Measurements from ENCODE around the gene KCNK7. TPM values are rescaled to one million over a fixed set of nuclear protein-coding genes. Genes with fewer than 3 reads are reported as not detected.

Gene KCNK7
- total RNA-seq, 4 donors from 2014 or later = 1.2 TPM; not detected in 3

DNA sequence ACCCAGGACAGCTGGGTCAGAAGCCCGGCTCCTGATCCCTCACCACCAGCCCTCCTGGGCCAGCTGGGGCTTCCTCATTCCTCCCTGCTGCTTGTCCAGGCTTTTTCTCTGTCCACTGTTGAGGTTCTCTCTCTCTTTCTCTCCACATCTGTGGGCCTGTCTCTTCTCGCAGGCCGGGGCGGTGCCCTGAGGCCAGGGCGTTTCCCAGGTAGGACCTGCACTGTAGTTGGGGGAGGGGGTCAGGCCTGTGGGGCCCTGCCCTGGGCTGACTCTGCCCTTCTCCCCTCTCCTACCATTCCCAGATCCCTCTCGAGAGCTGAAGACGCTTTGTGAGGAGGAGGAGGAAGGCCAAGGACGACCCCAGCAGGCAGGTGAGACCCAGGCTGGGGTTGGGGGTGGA, 14.8 kb downstream of the KCNK7 start:
- no peak overlapping the region for H3K4me3 ChIP-seq (replicated peaks in 1 of 3)
- no peaks in the 10 kb centered on the region for H3K9me3 ChIP-seq
- intact Hi-C loops (cut with DNase I) = no loop called here
- no peaks in the 10 kb centered on the region for H3K27me3 ChIP-seq
- H3K36me3 ChIP-seq = peaks cover 3 to 5% of the 10 kb centered on the region in 2 donors
- WGBS, 2 donors = 98% methylated on average over 8 of the region's 8 CpGs
- H3K4me1 ChIP-seq = peaks cover 0 to 21% of the 10 kb centered on the region in 2 donors
- no peak overlapping the region for H3K27ac ChIP-seq
- no peak for DNase-seq
- TF ChIP-seq, protein P1, sequence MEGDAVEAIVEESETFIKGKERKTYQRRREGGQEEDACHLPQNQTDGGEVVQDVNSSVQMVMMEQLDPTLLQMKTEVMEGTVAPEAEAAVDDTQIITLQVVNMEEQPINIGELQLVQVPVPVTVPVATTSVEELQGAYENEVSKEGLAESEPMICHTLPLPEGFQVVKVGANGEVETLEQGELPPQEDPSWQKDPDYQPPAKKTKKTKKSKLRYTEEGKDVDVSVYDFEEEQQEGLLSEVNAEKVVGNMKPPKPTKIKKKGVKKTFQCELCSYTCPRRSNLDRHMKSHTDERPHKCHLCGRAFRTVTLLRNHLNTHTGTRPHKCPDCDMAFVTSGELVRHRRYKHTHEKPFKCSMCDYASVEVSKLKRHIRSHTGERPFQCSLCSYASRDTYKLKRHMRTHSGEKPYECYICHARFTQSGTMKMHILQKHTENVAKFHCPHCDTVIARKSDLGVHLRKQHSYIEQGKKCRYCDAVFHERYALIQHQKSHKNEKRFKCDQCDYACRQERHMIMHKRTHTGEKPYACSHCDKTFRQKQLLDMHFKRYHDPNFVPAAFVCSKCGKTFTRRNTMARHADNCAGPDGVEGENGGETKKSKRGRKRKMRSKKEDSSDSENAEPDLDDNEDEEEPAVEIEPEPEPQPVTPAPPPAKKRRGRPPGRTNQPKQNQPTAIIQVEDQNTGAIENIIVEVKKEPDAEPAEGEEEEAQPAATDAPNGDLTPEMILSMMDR (IDR thresholded peaks at IDR 0.05) = no peak
- TF ChIP-seq POLR2A (IDR thresholded peaks at IDR 0.05) = no peak

DNA sequence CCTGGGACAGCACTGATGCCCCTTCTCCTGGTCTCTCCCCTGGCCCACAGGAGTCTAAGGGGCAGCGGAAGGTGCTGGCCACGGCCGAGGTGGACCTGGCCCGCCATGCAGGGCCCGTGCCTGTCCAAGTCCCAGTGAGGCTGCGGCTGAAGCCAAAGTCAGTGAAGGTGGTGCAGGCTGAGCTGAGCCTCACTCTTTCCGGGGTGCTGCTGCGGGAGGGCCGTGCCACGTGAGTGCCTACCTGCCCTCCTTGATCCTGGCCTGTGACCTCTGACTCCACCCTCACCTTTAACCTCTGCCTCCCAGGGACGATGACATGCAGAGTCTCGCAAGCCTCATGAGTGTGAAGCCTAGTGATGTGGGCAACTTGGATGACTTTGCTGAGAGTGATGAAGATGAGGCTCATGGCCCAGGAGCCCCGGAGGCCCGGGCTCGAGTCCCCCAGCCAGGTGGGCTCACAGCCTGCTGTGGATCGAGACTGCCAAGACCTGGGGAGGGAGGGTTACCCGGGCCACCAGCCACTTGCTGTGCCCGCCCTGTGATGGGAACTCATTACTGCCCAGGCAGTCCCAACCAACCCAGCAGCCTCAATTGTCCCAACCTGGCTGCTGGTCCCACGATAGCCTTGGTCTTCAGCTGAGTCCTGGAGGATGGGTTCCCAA, 15.4 kb downstream of the KCNK7 start:
- no peak overlapping the region for H3K27ac ChIP-seq
- intact Hi-C loops (cut with DNase I) = no loop called here
- peaks cover 5 to 26% of the 10 kb centered on the region in 2 donors for H3K4me1 ChIP-seq
- H3K9me3 ChIP-seq = no peaks in the 10 kb centered on the region
- peaks cover 3 to 5% of the 10 kb centered on the region in 2 donors for H3K36me3 ChIP-seq
- DNase-seq = no peak
- 80 to 90% methylated on average over 2 to 12 of the region's 19 CpGs for WGBS, 2 donors
- no peaks in the 10 kb centered on the region for H3K27me3 ChIP-seq
- H3K4me3 ChIP-seq (replicated peaks in 1 of 3) = no peak overlapping the region
- TF ChIP-seq, protein P1 (IDR thresholded peaks at IDR 0.05) = no peak
- no peak for TF ChIP-seq POLR2A (IDR thresholded peaks at IDR 0.05)

DNA sequence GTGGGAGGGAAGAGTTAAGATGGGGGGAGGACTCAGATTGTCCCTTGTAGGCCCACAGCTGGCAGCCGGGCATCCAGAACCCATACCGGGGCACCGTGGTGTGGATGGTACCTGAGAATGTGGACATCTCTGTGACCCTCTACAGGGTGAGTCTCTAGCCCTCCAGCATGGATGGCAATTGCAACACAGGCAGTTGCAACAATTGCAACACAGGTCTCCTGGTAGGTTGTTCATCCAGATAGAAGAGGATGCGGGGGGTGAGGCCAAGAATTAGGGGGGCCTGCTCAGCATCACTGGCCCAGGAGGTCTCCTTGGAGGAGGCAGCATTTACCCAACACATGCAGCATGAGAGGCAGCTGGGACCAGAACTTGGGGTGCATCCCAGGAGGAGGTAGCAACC, 16.3 kb downstream of the KCNK7 start:
- TF ChIP-seq POLR2A (IDR thresholded peaks at IDR 0.05) = no peak
- TF ChIP-seq, protein P1 (IDR thresholded peaks at IDR 0.05) = no peak
- Histone ChIP-seq H3K36me3 (peaks cover 3 to 5% of the 10 kb centered on the region in 2 donors), H3K9me3 (no peaks in the 10 kb centered on the region), H3K4me1 (peaks cover 13 to 29% of the 10 kb centered on the region in 2 donors), H3K27ac (no peak overlapping the region), H3K27me3 (no peaks in the 10 kb centered on the region), H3K4me3 (replicated peaks in 1 of 3) (no peak overlapping the region)
- no peak for DNase-seq
- WGBS, 2 donors = 74 to 93% methylated on average over 3 to 4 of the region's 4 CpGs
- intact Hi-C loops (cut with DNase I) = no loop called here

DNA sequence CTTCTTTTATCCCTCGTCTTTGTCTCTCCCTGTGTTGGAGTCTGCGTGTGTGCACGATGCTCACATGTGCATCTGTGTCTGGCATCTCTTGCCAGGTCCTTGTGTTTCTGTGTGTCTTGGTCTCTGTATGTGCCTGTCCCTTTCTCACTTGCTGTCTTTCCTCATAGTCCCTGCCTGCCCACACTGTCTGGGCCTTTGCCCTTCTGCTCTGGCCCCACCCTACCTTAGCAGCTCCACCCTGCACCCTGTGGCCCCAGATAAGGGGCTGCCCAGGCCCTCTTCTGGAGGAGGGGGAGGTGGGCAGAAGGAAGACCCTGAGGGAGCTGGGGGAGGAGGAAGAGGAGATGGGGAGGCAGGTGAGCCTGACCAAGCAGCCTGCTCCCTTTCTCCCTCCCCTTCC, 16.9 kb downstream of the KCNK7 start:
- Histone ChIP-seq H3K9me3 (no peaks in the 10 kb centered on the region), H3K27ac (no peak overlapping the region), H3K4me1 (peaks cover 17 to 33% of the 10 kb centered on the region in 2 donors), H3K27me3 (no peaks in the 10 kb centered on the region), H3K36me3 (peaks cover 3 to 5% of the 10 kb centered on the region in 2 donors), H3K4me3 (replicated peaks in 1 of 3) (no peak overlapping the region)
- no peak for DNase-seq
- 69 to 90% methylated on average over 3 of the region's 3 CpGs for WGBS, 2 donors
- intact Hi-C loops (cut with DNase I) = no loop called here
- no peak for TF ChIP-seq POLR2A (IDR thresholded peaks at IDR 0.05)
- TF ChIP-seq, protein P1 (IDR thresholded peaks at IDR 0.05) = no peak

DNA sequence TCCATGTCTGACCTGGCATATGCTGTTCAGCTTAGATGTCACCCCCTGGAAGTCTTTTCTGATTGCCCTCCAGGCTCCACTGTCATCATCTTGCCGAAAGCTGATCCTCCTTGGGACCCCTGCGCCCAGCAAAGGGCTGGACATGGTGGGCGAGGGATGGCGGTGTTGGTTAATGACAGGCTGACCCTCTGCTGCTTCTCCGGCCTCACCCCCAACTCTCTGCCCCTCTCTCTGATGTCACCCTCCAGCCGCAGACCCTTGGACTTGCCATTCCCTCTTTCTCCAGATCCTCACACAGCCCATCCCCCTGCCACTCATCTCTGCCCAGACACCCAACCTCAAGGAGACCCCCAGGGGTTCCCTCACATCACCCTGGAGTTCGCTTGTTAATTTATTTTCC, 17.5 kb downstream of the KCNK7 start:
- H3K9me3 ChIP-seq = no peaks in the 10 kb centered on the region
- no peaks in the 10 kb centered on the region for H3K27me3 ChIP-seq
- H3K27ac ChIP-seq = peak overlapping the region in 1 of 3 donors; percentile 76
- no peak overlapping the region for H3K4me3 ChIP-seq (replicated peaks in 1 of 3)
- TF ChIP-seq, protein P1 (IDR thresholded peaks at IDR 0.05) = no peak
- no peak for TF ChIP-seq POLR2A (IDR thresholded peaks at IDR 0.05)
- H3K4me1 ChIP-seq = peaks cover 22 to 38% of the 10 kb centered on the region in 2 donors
- peaks cover 3 to 5% of the 10 kb centered on the region in 2 donors for H3K36me3 ChIP-seq
- no peak for DNase-seq
- 90 to 94% methylated on average over 7 of the region's 7 CpGs for WGBS, 2 donors
- intact Hi-C loops (cut with DNase I) = no loop called here

All from thyroid gland (tissue), 4 donors.